Putamen (tissue), 1 donor: ENCODE measurements around the gene ANKMY1.

Experiments
- DNase-seq: peaks from one replicate; pipeline ENCODE4 v3.0.0-alpha.2; 2016; ENCODE audit warnings: low spot score

ANKMY1 gene

GRCh38 chr2:240473211-240473610, 84.6 kb downstream of the ANKMY1 start:
- no peak for DNase-seq

- no peak for DNase-seq
These were observed 85.6 kb downstream of the ANKMY1 start for GRCh38 chr2:240472078-240472790.

GRCh38 chr2:240469740-240470139, 88.0 kb downstream of the ANKMY1 start:
- no peak for DNase-seq

- no peak for DNase-seq
These were observed 88.5 kb downstream of the ANKMY1 start for GRCh38 chr2:240469239-240469636.

GRCh38 chr2:240468303-240469238, 89.2 kb downstream of the ANKMY1 start:
- DNase-seq, result no peak

GRCh38 chr2:240467659-240468302, 90.0 kb downstream of the ANKMY1 start:
- DNase-seq, result no peak

- no peak for DNase-seq
These were observed 90.6 kb downstream of the ANKMY1 start for GRCh38 chr2:240467149-240467642.

- no peak for DNase-seq
These were observed 91.1 kb downstream of the ANKMY1 start for GRCh38 chr2:240466579-240467148.

- no peak for DNase-seq
These were observed 91.8 kb downstream of the ANKMY1 start for GRCh38 chr2:240465765-240466578.

- no peak for DNase-seq
These were observed 92.5 kb downstream of the ANKMY1 start for GRCh38 chr2:240465268-240465764.

GRCh38 chr2:240464514-240465241, 93.1 kb downstream of the ANKMY1 start:
- no peak for DNase-seq

- no peak for DNase-seq
These were observed 93.8 kb downstream of the ANKMY1 start for GRCh38 chr2:240463866-240464481.

- no peak for DNase-seq
These were observed 94.4 kb downstream of the ANKMY1 start for GRCh38 chr2:240463274-240463865.

- DNase-seq, result no peak
These were observed 95.0 kb downstream of the ANKMY1 start for GRCh38 chr2:240462707-240463273.

GRCh38 chr2:240462073-240462706, 95.6 kb downstream of the ANKMY1 start:
- DNase-seq, result no peak

GRCh38 chr2:240461471-240462072, 96.2 kb downstream of the ANKMY1 start:
- DNase-seq, result no peak

GRCh38 chr2:240460781-240461431, 96.9 kb downstream of the ANKMY1 start:
- DNase-seq, result no peak

GRCh38 chr2:240460253-240460711, 97.5 kb downstream of the ANKMY1 start:
- no peak for DNase-seq
